ENCODE results near the gene FGD4.
A peak's percentile ranks its signal among the peaks of the same experiment; 100 is the strongest.

Gene FGD4

GRCh38 chr12:32382226-32382625, 17.1 kb upstream of the FGD4 start:
- TF ChIP-seq CTCF (IDR thresholded peaks at IDR 0.05; ENCODE audit: control insufficient read depth, insufficient read depth, low read depth, low read length, missing control alignments) = no peak
- no peak overlapping the region for H3K4me3 ChIP-seq (ENCODE audit: control insufficient read depth, low read depth, low read length)
- no peak for DNase-seq (ENCODE audit: low read depth)

- H3K4me3 ChIP-seq (ENCODE audit: control insufficient read depth, low read depth, low read length) = peak overlapping the region; percentile 20; the same call in 1 of the 2 replicates
- TF ChIP-seq CTCF (IDR thresholded peaks at IDR 0.05; ENCODE audit: control insufficient read depth, insufficient read depth, low read depth, low read length, missing control alignments) = no peak
- DNase-seq (ENCODE audit: low read depth) = no peak
Measured at GRCh38 chr12:32390572-32391219, 8.7 kb upstream of the FGD4 start.

- no peak for DNase-seq (ENCODE audit: low read depth)
- TF ChIP-seq CTCF (IDR thresholded peaks at IDR 0.05; ENCODE audit: control insufficient read depth, insufficient read depth, low read depth, low read length, missing control alignments) = no peak
- H3K4me3 ChIP-seq (ENCODE audit: control insufficient read depth, low read depth, low read length) = no peak overlapping the region
Measured at GRCh38 chr12:32395026-32395425, 4.3 kb upstream of the FGD4 start.

- no peak overlapping the region for H3K4me3 ChIP-seq (ENCODE audit: control insufficient read depth, low read depth, low read length)
- no peak for TF ChIP-seq CTCF (IDR thresholded peaks at IDR 0.05; ENCODE audit: control insufficient read depth, insufficient read depth, low read depth, low read length, missing control alignments)
- no peak for DNase-seq (ENCODE audit: low read depth)
Measured at GRCh38 chr12:32397696-32398095, 1.7 kb upstream of the FGD4 start.

GRCh38 chr12:32398181-32398580, 1.2 kb upstream of the FGD4 start:
- H3K4me3 ChIP-seq (ENCODE audit: control insufficient read depth, low read depth, low read length) = no peak overlapping the region
- no peak for TF ChIP-seq CTCF (IDR thresholded peaks at IDR 0.05; ENCODE audit: control insufficient read depth, insufficient read depth, low read depth, low read length, missing control alignments)

GRCh38 chr12:32398816-32399369, 465 bp upstream of the FGD4 start:
- H3K4me3 ChIP-seq (ENCODE audit: control insufficient read depth, low read depth, low read length) = peak overlapping the region; percentile 67
- no peak for DNase-seq (ENCODE audit: low read depth)
- no peak for TF ChIP-seq CTCF (IDR thresholded peaks at IDR 0.05; ENCODE audit: control insufficient read depth, insufficient read depth, low read depth, low read length, missing control alignments)

More at GRCh38 chr12:32398181-32398580, 1.2 kb upstream of the FGD4 start:
- no peak for DNase-seq (ENCODE audit: low read depth)

Measured in AG09309 (cell line).